NOMO-1 (cell line): Measurements from ENCODE around the gene OCIAD1.
A peak's percentile ranks its signal among the peaks of the same experiment; 100 is the strongest.
"Not testable (repeated sequence)": the region's sequence is repeated elsewhere in the genome, so short reads cannot be mapped to it uniquely, and the experiment has no call there.

ENCODE experiments used
- DNase-seq, 2 experiments: peaks; one replicate each; lab custom pipeline; 2025; ENCODE audit not compliant: unreplicated experiment in 2 of 2; lab: John Stamatoyannopoulos, UW

The OCIAD1 gene

GRCh38 chr4:48816297-48816696 lies 14.6 kb upstream of the OCIAD1 start:
- not testable (repeated sequence) for DNase-seq

- DNase-seq, result no peak
Observed at GRCh38 chr4:48816971-48817370, 13.9 kb upstream of the OCIAD1 start.

GRCh38 chr4:48821431-48821830 lies 9.5 kb upstream of the OCIAD1 start:
- DNase-seq, result not testable (repeated sequence)

- no peak for DNase-seq
Observed at GRCh38 chr4:48827622-48828021, 3.3 kb upstream of the OCIAD1 start.

- DNase-seq, result no peak
Observed at GRCh38 chr4:48831532-48832030, 693 bp downstream of the OCIAD1 start.

GRCh38 chr4:48832571-48832970 lies 1.7 kb downstream of the OCIAD1 start:
- DNase-seq, result no peak

GRCh38 chr4:48836658-48837057 lies 5.8 kb downstream of the OCIAD1 start:
- no peak for DNase-seq

- DNase-seq, result no peak
Observed at GRCh38 chr4:48841045-48841827, 10.3 kb downstream of the OCIAD1 start.

- no peak for DNase-seq
Observed at GRCh38 chr4:48844843-48845242, 14.0 kb downstream of the OCIAD1 start.

- not testable (repeated sequence) for DNase-seq
Observed at GRCh38 chr4:48848799-48849198, 17.9 kb downstream of the OCIAD1 start.

GRCh38 chr4:48851651-48852050 lies 20.8 kb downstream of the OCIAD1 start:
- DNase-seq, result no peak

GRCh38 chr4:48853604-48854394 lies 22.9 kb downstream of the OCIAD1 start:
- DNase-seq, result no peak

GRCh38 chr4:48854395-48854683 lies 23.5 kb downstream of the OCIAD1 start:
- no peak for DNase-seq

GRCh38 chr4:48854982-48855381 lies 24.1 kb downstream of the OCIAD1 start:
- DNase-seq, result no peak

GRCh38 chr4:48858130-48858529 lies 27.2 kb downstream of the OCIAD1 start:
- DNase-seq, result peak in 1 of 2 experiments; percentile 26

GRCh38 chr4:48862038-48862437 lies 31.1 kb downstream of the OCIAD1 start:
- DNase-seq, result no peak

GRCh38 chr4:48862661-48863060 lies 31.8 kb downstream of the OCIAD1 start:
- DNase-seq, result no peak

GRCh38 chr4:48863728-48864127 lies 32.8 kb downstream of the OCIAD1 start:
- no peak for DNase-seq

- not testable (repeated sequence) for DNase-seq
Observed at GRCh38 chr4:48864696-48865095, 33.8 kb downstream of the OCIAD1 start.

- no peak for DNase-seq
Observed at GRCh38 chr4:48877827-48878535, 47.1 kb downstream of the OCIAD1 start.
